GM18526 (cell line): ENCODE data around the gene PNMT.
A peak's percentile ranks its signal among the peaks of the same experiment; 100 is the strongest.

Experiments used
- POLR2A ChIP-seq: IDR thresholded peaks from 3 replicates; pipeline ENCODE4 v1.6.1; 2011; ENCODE audit not compliant: insufficient read length; ENCODE audit errors: extremely low read depth

The PNMT gene

DNA sequence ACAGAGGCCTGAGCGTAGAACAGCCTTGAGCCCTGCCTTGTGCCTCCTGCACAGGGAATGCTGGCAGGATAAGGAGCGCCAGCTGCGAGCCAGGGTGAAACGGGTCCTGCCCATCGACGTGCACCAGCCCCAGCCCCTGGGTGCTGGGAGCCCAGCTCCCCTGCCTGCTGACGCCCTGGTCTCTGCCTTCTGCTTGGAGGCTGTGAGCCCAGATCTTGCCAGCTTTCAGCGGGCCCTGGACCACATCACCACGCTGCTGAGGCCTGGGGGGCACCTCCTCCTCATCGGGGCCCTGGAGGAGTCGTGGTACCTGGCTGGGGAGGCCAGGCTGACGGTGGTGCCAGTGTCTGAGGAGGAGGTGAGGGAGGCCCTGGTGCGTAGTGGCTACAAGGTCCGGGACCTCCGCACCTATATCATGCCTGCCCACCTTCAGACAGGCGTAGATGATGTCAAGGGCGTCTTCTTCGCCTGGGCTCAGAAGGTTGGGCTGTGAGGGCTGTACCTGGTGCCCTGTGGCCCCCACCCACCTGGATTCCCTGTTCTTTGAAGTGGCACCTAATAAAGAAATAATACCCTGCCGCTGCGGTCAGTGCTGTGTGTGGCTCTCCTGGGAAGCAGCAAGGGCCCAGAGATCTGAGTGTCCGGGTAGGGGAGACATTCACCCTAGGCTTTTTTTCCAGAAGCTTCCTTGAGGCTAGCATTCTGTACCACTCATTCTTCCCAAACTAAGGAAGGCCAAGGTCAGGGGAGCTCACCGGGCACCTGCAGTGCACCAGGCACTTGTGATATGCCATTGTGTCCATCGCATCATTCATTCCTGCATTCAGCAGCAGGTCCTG lies 1.9 kb downstream of the PNMT start:
- no peak for TF ChIP-seq POLR2A

DNA sequence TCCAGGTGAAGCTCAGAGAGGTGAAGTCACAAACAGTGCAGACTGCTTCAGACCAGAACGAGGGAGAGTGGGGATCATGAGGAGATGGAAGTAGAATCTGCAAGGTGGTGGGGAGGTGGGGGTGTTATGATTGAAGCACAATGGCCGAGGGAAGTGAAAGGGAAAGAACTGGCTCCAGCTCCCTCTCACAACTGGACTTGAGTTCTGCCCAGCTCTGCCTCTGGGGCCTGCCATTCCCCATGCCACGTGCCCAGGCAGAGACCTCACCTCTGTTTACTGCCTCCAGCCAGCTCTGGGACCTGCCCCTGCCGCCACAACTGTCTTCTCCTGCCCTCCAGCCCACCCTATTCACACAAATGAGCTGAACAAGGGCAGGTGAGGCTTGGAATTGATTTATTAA lies 2.5 kb downstream of the PNMT start:
- TF ChIP-seq POLR2A, result no peak

DNA sequence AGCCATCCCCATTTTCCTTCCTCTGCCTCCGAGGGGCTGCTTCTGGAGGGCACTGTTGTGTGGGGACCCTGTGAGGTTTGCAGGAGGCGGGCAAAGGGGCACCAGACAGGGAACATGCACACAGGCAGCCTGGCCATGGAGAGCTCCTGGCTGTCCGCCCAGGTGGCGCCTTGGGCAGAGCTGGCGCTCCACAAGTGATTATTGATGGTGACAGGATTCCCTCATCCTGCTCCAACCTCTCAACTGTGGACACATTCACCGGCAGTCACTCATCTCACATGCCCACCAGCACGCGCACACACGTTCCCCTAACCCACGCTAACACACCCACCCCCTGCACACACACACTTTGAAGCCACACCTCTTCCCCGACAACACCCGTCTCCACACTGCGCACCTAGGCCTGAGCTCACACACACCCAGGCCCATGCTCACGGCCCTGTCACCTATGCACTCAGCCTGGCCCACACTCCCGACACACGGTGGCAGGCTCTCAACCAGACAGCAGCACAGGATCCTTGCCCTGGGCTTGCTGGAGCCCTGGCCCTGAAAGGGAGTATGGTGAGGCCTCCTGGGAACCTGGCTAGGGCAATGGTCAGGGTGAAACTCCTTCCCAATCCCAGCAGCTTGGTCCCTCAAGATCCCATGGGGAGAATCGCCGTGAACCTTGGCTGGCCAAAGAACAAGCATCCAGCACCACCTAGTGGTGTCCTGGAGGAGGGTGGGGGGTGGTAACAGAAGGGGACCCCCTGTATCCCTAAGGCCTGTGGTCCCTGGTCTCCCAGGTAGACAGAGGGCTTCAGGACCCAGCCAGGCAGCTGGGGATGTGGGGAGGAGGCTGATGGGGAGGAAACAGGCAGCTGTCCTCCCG lies 3.6 kb downstream of the PNMT start:
- no peak for TF ChIP-seq POLR2A

DNA sequence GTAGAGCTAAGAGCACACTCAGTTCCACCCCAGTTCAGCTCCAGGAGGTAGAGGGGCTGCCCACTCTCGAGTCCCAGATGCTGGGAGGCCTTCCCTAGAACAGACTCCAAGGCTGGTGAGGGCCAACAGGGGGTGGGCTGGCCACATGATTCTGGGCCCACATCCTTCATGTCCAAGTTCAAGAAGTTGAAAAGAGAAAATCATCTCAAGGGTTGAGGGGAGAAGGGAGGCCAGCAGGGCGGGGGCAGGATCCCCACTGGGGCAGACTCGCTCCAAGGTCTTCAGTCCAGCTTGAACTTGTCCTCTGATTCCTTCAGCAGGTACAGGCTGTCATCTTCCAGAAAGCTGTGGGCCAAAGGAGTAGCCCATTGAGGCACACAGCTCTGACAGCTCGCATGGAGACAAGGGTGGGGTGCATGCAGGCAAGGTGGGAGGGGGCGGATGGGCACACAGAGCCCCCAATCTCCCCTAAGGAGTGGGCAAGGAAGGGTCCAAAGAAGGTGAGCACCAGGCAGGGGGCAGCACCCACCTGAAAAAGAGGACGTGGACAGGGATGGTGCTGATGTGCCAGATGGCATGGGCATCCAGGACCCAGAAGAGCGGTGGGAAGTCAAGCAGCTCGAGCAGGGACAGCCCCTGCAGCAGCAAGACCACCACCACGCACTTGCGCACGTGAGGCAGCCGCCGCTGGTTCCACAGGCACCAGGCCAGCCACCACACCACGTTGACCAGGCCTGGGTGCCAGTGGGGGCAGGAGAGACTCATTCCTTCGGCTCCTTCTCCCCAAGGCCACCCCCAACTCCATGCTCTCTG lies 4.5 kb downstream of the PNMT start:
- TF ChIP-seq POLR2A, result no peak

DNA sequence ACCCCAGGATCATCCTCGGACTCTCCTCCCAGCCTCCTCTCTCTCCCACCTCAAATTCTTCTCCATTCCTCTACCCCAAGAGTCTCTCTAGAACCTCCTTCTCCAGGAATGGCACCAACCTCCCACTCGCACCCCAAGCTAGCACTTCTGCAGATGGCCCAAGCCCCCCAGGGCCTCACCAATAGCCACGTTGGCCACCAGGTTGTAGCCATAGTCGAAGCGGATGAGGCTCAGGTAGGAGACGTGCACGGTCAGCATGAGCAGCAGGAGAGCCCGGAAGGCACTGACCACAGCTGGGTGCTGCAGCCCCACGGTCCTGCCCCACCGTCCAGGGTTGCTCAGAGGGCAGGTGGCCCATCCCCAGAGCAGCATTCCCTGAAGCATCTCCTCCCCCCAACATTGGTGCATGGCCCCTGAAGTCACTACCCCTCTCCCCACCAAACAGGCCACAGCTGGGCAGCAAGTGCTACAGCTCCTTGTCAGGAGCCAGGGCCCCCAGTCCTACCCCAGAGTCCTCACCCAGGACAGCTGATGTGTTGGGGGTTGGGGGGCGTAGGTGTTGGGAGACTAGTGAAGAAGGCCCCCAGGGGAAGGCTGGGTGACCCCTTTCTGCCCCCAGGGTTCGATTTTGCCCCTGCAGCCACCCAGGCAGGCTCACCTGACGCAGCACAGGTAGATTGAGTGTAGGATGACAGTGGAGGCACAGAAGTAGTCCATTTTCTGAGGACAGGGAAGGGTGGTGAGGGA lies 5.3 kb downstream of the PNMT start:
- TF ChIP-seq POLR2A, result no peak

DNA sequence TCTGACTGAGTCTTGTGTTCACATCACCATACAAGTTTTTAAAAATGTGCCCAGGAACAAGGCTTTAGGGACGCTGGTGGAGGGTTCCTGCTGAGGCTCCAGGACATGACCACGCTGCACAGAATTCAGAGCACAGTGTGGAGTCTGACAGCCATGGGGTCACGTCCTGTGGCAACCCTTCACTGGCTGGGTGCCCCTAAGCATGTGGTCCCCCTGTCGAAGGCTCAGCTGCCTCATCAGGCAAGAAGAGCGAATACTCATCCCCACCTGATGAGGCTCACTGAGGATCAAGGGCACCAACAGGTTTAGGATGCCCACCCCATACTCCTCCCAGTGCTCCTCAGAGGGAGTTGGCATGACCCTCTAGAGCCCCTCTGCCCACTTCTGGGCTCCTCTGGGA lies 5.9 kb downstream of the PNMT start:
- no peak for TF ChIP-seq POLR2A

DNA sequence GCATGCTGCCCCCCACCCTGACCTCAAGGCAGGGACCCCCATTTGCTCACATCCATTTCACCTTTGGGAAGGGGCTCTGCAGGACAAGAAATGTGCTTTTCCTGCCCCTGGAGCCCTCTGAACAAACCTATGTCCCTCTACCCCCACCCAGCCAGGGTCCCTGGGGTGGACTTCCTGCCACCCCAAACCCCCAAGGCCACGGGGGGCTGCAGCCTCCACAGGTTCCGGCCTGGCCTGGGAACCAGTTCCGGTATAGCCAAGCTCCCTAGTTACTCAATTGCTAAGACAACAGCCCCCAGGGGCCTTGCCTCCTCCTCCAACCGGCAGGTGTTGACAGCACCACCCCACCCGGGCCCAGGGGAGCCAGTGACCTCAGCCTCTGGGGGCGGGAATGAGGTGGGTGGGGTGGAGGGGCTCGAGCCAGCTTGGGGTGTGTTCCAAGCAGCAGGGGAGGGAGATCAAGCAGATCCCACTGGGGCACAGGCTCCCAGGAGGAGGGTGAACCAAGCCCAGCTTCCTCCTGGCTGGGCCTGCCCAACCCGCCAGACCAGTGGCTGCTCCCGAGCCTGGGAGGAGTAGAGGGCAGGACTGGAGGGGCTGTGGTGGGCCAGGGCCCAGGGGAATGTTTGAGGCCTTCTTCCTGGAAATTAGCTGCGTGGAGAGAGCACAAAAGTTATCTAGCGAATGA lies 6.6 kb downstream of the PNMT start:
- TF ChIP-seq POLR2A, result peak; percentile 26

DNA sequence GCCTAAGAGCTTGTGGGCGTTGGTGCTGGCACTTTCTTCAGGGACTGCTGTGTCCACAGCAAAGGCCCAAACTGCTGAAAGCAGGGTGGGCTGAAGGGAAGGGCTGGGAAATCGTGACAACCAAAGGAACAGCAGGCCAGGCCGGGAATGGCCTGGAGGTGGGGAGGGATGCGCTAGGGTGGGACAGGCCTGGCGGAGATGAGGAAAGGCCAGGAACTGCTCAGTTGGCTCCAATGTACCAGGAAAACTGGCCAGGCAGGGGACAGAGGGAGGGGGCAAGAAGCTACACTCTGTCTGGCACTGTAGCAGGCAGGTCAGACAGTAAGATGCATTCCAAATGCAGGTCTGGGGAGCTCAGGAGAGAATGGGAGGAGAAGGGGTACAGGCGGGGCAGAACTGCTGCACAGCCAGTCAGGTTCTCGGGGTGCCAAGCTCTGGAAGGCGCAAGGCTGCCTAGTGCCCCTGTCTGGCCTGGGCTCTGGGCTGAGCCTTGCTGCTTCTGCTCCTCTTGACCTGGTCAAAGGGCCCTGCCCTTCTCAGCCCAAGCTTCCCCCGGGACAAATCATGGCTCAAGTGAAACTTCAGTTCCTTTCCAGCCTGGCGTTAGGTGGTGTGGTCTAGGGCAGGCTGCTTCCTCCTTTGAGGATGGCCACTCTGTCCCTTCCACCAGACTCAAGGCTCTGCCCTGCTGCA lies 7.3 kb downstream of the PNMT start:
- no peak for TF ChIP-seq POLR2A

DNA sequence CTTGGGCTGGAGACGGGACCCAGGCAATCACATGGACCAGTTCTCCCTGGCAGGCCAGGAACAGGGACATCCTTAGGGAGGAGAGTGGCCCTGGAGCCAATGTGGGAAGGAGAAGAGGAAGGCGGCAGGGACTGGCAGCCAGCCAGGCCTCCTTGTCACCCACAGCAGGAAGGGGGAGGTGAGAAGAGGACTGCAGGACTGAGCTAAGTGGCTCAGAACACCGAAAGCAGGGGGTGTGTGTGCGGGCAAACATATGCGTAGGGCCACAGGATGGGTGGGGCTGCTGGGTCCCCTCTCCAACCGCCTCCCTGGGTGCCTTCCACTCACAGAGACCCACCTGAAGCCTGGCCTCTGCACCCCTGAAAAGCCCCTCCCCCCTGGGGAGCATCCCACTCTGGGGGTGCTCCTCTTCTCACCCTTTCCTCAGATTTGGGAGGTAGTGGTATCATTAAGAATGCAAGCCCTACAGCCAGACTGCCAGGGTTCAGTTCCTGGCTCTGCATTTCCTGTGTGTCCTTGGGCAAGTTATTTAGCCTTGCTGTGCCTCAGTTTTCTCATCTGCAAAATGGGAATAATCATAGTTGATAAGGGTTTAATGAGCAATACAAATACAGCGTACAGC lies 8.1 kb downstream of the PNMT start:
- no peak for TF ChIP-seq POLR2A

DNA sequence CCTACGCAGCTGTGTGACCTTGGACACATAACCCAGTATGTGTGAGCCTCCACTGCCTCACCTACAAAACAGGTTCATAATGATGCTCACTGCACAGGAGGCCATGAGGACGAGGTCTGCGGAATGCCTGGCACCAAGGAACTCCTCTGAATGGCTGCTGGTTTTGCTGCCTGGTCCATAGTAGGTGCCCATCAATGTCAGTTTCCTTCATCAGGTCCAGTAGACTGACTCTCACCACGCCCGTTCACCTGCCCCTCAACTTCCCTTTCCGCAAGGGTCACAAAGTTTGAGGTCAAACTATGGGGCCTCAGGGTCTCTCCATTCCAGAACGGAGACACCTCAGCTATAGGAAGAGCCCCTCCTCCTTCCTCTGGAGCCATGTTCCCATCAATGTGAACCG lies 8.8 kb downstream of the PNMT start:
- TF ChIP-seq POLR2A, result no peak

DNA sequence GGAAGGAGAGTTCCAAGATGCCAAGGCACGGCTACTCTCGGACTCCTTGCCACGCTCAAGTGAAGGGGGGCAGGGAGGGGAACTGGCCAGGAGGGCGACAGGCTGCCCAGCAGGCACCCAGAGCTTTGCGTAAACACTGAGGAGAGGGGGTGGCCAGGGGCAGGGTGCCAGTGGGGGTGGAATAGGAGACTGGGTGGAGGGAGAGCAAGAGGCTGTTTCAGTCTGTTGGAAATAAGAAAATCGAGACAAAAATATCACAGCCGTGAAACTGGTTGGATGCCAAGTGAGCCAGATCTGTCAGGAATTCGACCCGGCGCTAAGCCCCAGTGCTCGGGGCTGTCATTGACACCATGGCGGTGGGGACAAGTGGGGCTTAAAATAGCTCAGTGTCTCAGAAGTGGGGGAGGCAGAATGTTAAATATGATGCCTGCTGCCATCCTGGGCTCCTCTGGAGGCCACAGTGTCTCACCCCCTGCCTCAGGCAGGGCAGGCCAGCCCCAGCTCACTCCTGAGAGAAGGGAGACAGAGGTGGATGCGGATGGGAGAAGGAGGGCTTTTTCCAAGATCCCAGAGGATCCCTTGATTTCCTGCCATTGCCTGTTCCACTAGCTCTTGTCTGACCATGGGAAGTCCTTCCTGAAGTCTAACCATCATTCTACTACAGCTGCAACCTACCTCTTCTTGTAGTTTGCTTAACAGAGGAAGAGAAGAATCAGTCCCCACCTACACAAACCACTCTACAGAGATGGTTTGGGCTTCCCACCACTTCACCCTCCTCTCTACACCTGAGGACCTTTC lies 9.5 kb downstream of the PNMT start:
- TF ChIP-seq POLR2A, result no peak

DNA sequence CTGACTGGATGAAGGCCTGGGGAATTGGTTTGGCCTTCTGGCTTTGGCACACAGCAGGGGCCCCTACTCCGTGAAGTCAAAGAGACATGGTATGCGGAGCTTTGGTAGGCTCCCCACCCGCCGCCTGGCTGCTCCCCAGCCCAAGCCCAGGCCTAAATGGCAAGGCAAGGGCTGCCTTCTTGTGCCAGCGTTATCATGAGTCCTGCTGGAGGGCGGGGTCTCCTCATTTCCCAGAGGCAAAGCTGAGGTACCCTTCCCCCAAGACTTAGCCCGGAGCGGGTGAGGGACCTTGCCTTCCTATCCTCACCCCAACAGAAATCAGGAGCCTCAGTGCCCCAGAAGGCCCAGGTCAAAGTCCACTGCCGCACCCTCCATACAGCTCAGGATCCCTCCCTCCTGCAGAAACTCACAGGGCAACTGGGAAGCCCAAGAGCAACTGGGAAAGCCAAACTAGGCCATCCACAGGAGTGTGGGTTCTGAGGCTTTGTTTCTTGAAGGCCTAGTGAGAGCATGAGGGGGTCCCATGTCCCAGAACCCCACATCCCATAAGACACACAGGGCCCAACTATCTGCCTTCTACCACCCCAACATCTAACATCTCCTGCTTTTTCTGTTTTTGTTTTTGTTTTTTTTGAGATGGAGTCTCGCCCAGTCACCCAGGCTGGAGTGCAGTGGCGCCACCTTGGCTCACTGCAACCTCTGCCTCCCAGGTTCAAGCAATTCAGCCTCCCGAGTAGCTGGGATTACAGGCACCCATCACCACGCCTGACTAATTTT lies 10.3 kb downstream of the PNMT start:
- no peak for TF ChIP-seq POLR2A
